OCI-LY7 (cell line): Measurements from ENCODE around the gene NACC1. TPM values are rescaled to one million over a fixed set of nuclear protein-coding genes. Genes with fewer than 3 reads are reported as not detected.
A peak's percentile ranks its signal among the peaks of the same experiment; 100 is the strongest.
"Not testable (repeated sequence)": the region's sequence is repeated elsewhere in the genome, so short reads cannot be mapped to it uniquely, and the experiment has no call there.

Source experiments
- BruUV-seq: library from RNA; stranded (reverse); fragments of 400-500 nt; replicated peaks from 2 replicates; lab custom pipeline; 2021; lab: Mats Ljungman, UMichigan
- CTCF ChIA-PET: fragments of 300-600 bp; sonication (Branson Sonifier 250); formaldehyde crosslinking; loops from one replicate; lab custom pipeline; 2022; ENCODE audit warnings: antibody characterized with exemption; ENCODE audit not compliant: unreplicated experiment; lab: Charles Lee
- POLR2A ChIA-PET: fragments of 300-600 bp; sonication (Branson Sonifier 250); formaldehyde crosslinking; loops from one replicate; lab custom pipeline; 2022; ENCODE audit warnings: antibody characterized with exemption; lab: Charles Lee
- DNase-seq: peaks from one replicate; pipeline ENCODE4 v3.0.0-alpha.2; 2015; ENCODE audit warnings: low spot score
- H2AFZ ChIP-seq: fragments of 200-600 bp; sonication (generic), shearing (Covaris generic); 2 replicates; pipeline ENCODE4 v1.6.1; 2014; ENCODE audit warnings: mild to moderate bottlenecking, antibody characterized with exemption, low read length, moderate library complexity
- H3K27ac ChIP-seq: fragments of 200-600 bp; sonication (generic); 2 replicates; pipeline ENCODE4 v1.5.1; 2014; ENCODE audit warnings: mixed run types, low read depth, mild to moderate bottlenecking, moderate library complexity, low read length, inconsistent platforms; ENCODE audit not compliant: poor library complexity, severe bottlenecking
- H3K36me3 ChIP-seq: fragments of 200-600 bp; sonication (generic); 2 replicates; pipeline ENCODE4 v1.6.1; 2014; ENCODE audit warnings: mild to moderate bottlenecking, antibody characterized with exemption, low read length, moderate library complexity, mixed read lengths; ENCODE audit not compliant: insufficient read depth
- H3K4me1 ChIP-seq: fragments of 200-600 bp; sonication (generic); 2 replicates; pipeline ENCODE4 v1.5.1; 2014; ENCODE audit warnings: mild to moderate bottlenecking, low read length; ENCODE audit not compliant: insufficient read depth, poor library complexity, severe bottlenecking
- H3K4me2 ChIP-seq: fragments of 200-600 bp; sonication (generic); 2 replicates; pipeline ENCODE4 v1.6.1; 2014; ENCODE audit warnings: mild to moderate bottlenecking, low read length
- H3K4me3 ChIP-seq: fragments of 200-600 bp; sonication (generic); 2 replicates; pipeline ENCODE4 v1.5.1; 2014; ENCODE audit warnings: mild to moderate bottlenecking, low read depth, low read length; ENCODE audit not compliant: poor library complexity, severe bottlenecking
- H3K79me2 ChIP-seq: fragments of 200-600 bp; sonication (generic); 2 replicates; pipeline ENCODE4 v1.6.1; 2016; ENCODE audit warnings: low read depth, mild to moderate bottlenecking, low read length, moderate library complexity, mixed read lengths; ENCODE audit not compliant: insufficient read depth
- H3K9me2 ChIP-seq: fragments of 200-600 bp; sonication (generic); 2 replicates; pipeline ENCODE4 v1.6.1; 2016; ENCODE audit warnings: mild to moderate bottlenecking, low read length, mixed read lengths; ENCODE audit not compliant: insufficient read depth
- H3K9me3 ChIP-seq: fragments of 200-600 bp; sonication (generic); 2 replicates; pipeline ENCODE4 v1.6.1; 2014; ENCODE audit warnings: mild to moderate bottlenecking, mixed run types, low read length, mixed read lengths
- H4K20me1 ChIP-seq: fragments of 200-600 bp; sonication (generic); 2 replicates; pipeline ENCODE4 v1.6.1; 2014; ENCODE audit warnings: mild to moderate bottlenecking, antibody characterized with exemption, low read length, moderate library complexity, mixed read lengths; ENCODE audit not compliant: insufficient read depth
- CTCF ChIP-seq: fragments of 200-600 bp; sonication (generic); conservative IDR thresholded peaks from 2 replicates; pipeline ENCODE4 v1.5.1; 2014; ENCODE audit warnings: mild to moderate bottlenecking, antibody characterized with exemption, low read length, moderate library complexity, mixed read lengths
- EZH2phosphoT487 ChIP-seq: fragments of 200-600 bp; sonication (generic); IDR thresholded peaks from 2 replicates; pipeline ENCODE4 v1.6.1; 2018; ENCODE audit warnings: low read depth, borderline replicate concordance, mild to moderate bottlenecking, mixed run types, antibody characterized with exemption, low read length, moderate library complexity, mixed read lengths
- intact Hi-C: fragments of 100-400 bp; cut with micrococcal nuclease; formaldehyde crosslinking; loops from one replicate; pipeline ENCODE4 v1.10.0; 2022; ENCODE audit not compliant: unreplicated experiment
- total RNA-seq, 2 experiments: library from RNA; depleted of rRNA in 1 of 2; stranded (reverse); fragments of >200 nt in 1 of 2; shearing (Covaris generic) in 1 of 2; gene quantifications; 2 replicates each; pipeline ENCODE4 v1.2.3, GENCODE V29; 2014 to 2022

The NACC1 gene
- total RNA-seq, 2 experiments from 2014 or later: 52.9 to 56.3 TPM

GRCh38 chr19:13139633-13140311 is 21.7 kb downstream of the NACC1 start:
- Histone ChIP-seq H3K9me2 (no peaks in the 10 kb centered on the region), H3K4me3 (no peak overlapping the region), H3K4me2 (no peak overlapping the region), H3K79me2 (no peaks in the 10 kb centered on the region), H4K20me1 (no peaks in the 10 kb centered on the region), H3K27ac (no peak overlapping the region), H3K9me3 (no peaks in the 10 kb centered on the region), H2AFZ (no peak overlapping the region), H3K36me3 (peaks cover 55% of the 10 kb centered on the region), H3K4me1 (no peaks in the 10 kb centered on the region)
- POLR2A ChIA-PET: no interaction called here
- DNase-seq: no peak
- intact Hi-C loops: no loop called here
- TSS peak; percentile 58 for BruUV-seq
- CTCF ChIA-PET: no interaction called here
- TF ChIP-seq CTCF: no peak
- TF ChIP-seq EZH2phosphoT487: no peak

GRCh38 chr19:13146763-13147563 is 28.9 kb downstream of the NACC1 start:
- Histone ChIP-seq H3K27ac (no peak overlapping the region), H3K9me3 (no peaks in the 10 kb centered on the region), H3K9me2 (no peaks in the 10 kb centered on the region), H3K4me3 (no peak overlapping the region), H3K36me3 (peaks cover 10% of the 10 kb centered on the region; the same call in 1 of the 2 replicates), H3K79me2 (peaks cover 7% of the 10 kb centered on the region; the same call in 1 of the 2 replicates), H2AFZ (no peak overlapping the region), H3K4me2 (no peak overlapping the region), H3K4me1 (peaks cover 7% of the 10 kb centered on the region), H4K20me1 (no peaks in the 10 kb centered on the region)
- ChIA-PET POLR2A (no interaction called here), CTCF (interaction anchor here (0.6 kb wide), 1 partner anchor 22 kb away, joined by 4 read pairs; no protein-coding TSS in a partner anchor)
- intact Hi-C loops: no loop called here
- no peak for TF ChIP-seq EZH2phosphoT487
- TF ChIP-seq CTCF: no peak
- no peak for DNase-seq
- no TSS peak for BruUV-seq

GRCh38 chr19:13149173-13149627 is 31.1 kb downstream of the NACC1 start:
- H3K4me1 ChIP-seq, H3K9me3 ChIP-seq, H3K9me2 ChIP-seq, BruUV-seq, H3K27ac ChIP-seq, H4K20me1 ChIP-seq, intact Hi-C loops, DNase-seq, POLR2A ChIA-PET: not testable (repeated sequence)
- Histone ChIP-seq H3K4me3 (peak overlapping the region; percentile 97), H3K79me2 (peaks cover 28% of the 10 kb centered on the region), H3K36me3 (peaks cover 17% of the 10 kb centered on the region), H2AFZ (peak overlapping the region; percentile 53; the same call in 1 of the 2 replicates), H3K4me2 (peak overlapping the region; percentile 92)
- CTCF ChIA-PET: interaction anchor here (0.5 kb wide), 1 partner anchor 19 kb away, joined by 19 read pairs; no protein-coding TSS in a partner anchor
